Osteocyte (in vitro differentiated cells): ENCODE measurements around the gene FMNL2. TPM values are rescaled to one million over a fixed set of nuclear protein-coding genes. Genes with fewer than 3 reads are reported as not detected.

Experiments used
- DNase-seq: peaks from one replicate; pipeline ENCODE4 v3.0.0; 2021; ENCODE audit warnings: mixed read lengths; ENCODE audit not compliant: unreplicated experiment; ENCODE audit errors: extremely low spot score
- H3K27ac Mint-ChIP-seq: one replicate; pipeline ENCODE4 v1.8.0; 2021; ENCODE audit warnings: mild to moderate bottlenecking, mixed read lengths; ENCODE audit not compliant: unreplicated experiment
- H3K27me3 Mint-ChIP-seq: one replicate; pipeline ENCODE4 v1.8.0; 2021; ENCODE audit warnings: mixed read lengths; ENCODE audit not compliant: unreplicated experiment
- H3K36me3 Mint-ChIP-seq: one replicate; pipeline ENCODE4 v1.8.0; 2021; ENCODE audit warnings: mixed read lengths; ENCODE audit not compliant: unreplicated experiment
- H3K4me1 Mint-ChIP-seq: one replicate; pipeline ENCODE4 v1.8.0; 2021; ENCODE audit warnings: mixed read lengths; ENCODE audit not compliant: unreplicated experiment
- H3K4me3 Mint-ChIP-seq: one replicate; pipeline ENCODE4 v1.8.0; 2021; ENCODE audit warnings: mild to moderate bottlenecking, moderate library complexity, mixed read lengths; ENCODE audit not compliant: unreplicated experiment
- H3K9me3 Mint-ChIP-seq: one replicate; pipeline ENCODE4 v1.8.0; 2021; ENCODE audit warnings: mixed read lengths; ENCODE audit not compliant: unreplicated experiment
- CTCF ChIP-seq: fragments of 200-600 bp; sonication (generic); IDR thresholded peaks from 2 replicates; pipeline ENCODE4 v1.5.0; 2021; ENCODE audit warnings: antibody characterized with exemption, mild to moderate bottlenecking, moderate library complexity
- total RNA-seq: library from RNA; stranded (reverse); gene quantifications from 2 replicates; pipeline ENCODE4 v1.2.1, GENCODE V29; 2021

The FMNL2 gene
- total RNA-seq, 1 donor from 2014 or later: 45.3 TPM

- DNase-seq: no peak
- Mint-ChIP-seq H3K4me1 (peaks cover 36% of the 10 kb centered on the region), H3K27me3 (no peaks in the 10 kb centered on the region), H3K36me3 (no peaks in the 10 kb centered on the region), H3K4me3 (peak overlapping the region; percentile 61), H3K9me3 (no peaks in the 10 kb centered on the region), H3K27ac (peak overlapping the region; percentile 91)
- no peak for TF ChIP-seq CTCF
These were observed 190.4 kb downstream of the FMNL2 start for GRCh38 chr2:152525277-152525838.

- TF ChIP-seq CTCF: no peak
- no peak overlapping the region for H3K27ac Mint-ChIP-seq
- H3K9me3 Mint-ChIP-seq: no peaks in the 10 kb centered on the region
- DNase-seq: no peak
- no peaks in the 10 kb centered on the region for H3K27me3 Mint-ChIP-seq
- H3K4me3 Mint-ChIP-seq: no peak overlapping the region
- no peaks in the 10 kb centered on the region for H3K36me3 Mint-ChIP-seq
- H3K4me1 Mint-ChIP-seq: peaks cover 24% of the 10 kb centered on the region
These were observed 194.6 kb downstream of the FMNL2 start for GRCh38 chr2:152529420-152530115.

GRCh38 chr2:152532241-152532640, 197.3 kb downstream of the FMNL2 start:
- H3K27me3 Mint-ChIP-seq: no peaks in the 10 kb centered on the region
- no peak for DNase-seq
- TF ChIP-seq CTCF: no peak
- H3K27ac Mint-ChIP-seq: no peak overlapping the region
- H3K4me1 Mint-ChIP-seq: peaks cover 16% of the 10 kb centered on the region
- H3K9me3 Mint-ChIP-seq: no peaks in the 10 kb centered on the region
- H3K36me3 Mint-ChIP-seq: no peaks in the 10 kb centered on the region
- no peak overlapping the region for H3K4me3 Mint-ChIP-seq

- Mint-ChIP-seq H3K4me1 (peaks cover 21% of the 10 kb centered on the region), H3K27me3 (no peaks in the 10 kb centered on the region), H3K36me3 (no peaks in the 10 kb centered on the region), H3K27ac (no peak overlapping the region), H3K4me3 (no peak overlapping the region), H3K9me3 (no peaks in the 10 kb centered on the region)
- no peak for TF ChIP-seq CTCF
- DNase-seq: no peak
These were observed 199.6 kb downstream of the FMNL2 start for GRCh38 chr2:152534460-152535135.

GRCh38 chr2:152537081-152537651, 202.2 kb downstream of the FMNL2 start:
- H3K27me3 Mint-ChIP-seq: no peaks in the 10 kb centered on the region
- no peak overlapping the region for H3K27ac Mint-ChIP-seq
- H3K36me3 Mint-ChIP-seq: no peaks in the 10 kb centered on the region
- H3K4me3 Mint-ChIP-seq: no peak overlapping the region
- no peaks in the 10 kb centered on the region for H3K9me3 Mint-ChIP-seq
- DNase-seq: no peak
- no peak for TF ChIP-seq CTCF
- peaks cover 19% of the 10 kb centered on the region for H3K4me1 Mint-ChIP-seq
